ENCODE results near the gene DYNC2H1.

GRCh38 chr11:103091801-103092524 lies 17.3 kb upstream of the DYNC2H1 start, which contains the start of gene DCUN1D5:
- TF ChIP-seq CTCF (IDR thresholded peaks at IDR 0.05) (no peak), POLR2A (IDR thresholded peaks at IDR 0.05) (peak in 1 of 2 donors; percentile 27), POLR2AphosphoS5 (IDR thresholded peaks at IDR 0.05; ENCODE audit: insufficient read depth in 1 of 2, low read depth in 1 of 2) (peak; percentile 82 to 87)
